Fibroblast of lung (primary cell): ENCODE results near the gene LAGE3.

ENCODE experiments used
- EZH2 ChIP-seq: IDR thresholded peaks from 2 replicates; pipeline ENCODE4 v1.5.1; 2012; ENCODE audit warnings: low read length, control low read depth, mild to moderate bottlenecking; ENCODE audit errors: missing control alignments
- TF ChIP-seq, protein P1 (sequence below), 2 donors: IDR thresholded peaks in 1 of 2; conservative IDR thresholded peaks in 1 of 2; 1 replicate in 1 of 2; 2 replicates in 1 of 2; pipeline ENCODE4 v1.5.1; 2011 to 2012; ENCODE audit warnings: low read length in 2 of 2, control low read depth in 1 of 2, inconsistent platforms in 1 of 2, low read depth in 1 of 2, mild to moderate bottlenecking in 1 of 2

DNA sequence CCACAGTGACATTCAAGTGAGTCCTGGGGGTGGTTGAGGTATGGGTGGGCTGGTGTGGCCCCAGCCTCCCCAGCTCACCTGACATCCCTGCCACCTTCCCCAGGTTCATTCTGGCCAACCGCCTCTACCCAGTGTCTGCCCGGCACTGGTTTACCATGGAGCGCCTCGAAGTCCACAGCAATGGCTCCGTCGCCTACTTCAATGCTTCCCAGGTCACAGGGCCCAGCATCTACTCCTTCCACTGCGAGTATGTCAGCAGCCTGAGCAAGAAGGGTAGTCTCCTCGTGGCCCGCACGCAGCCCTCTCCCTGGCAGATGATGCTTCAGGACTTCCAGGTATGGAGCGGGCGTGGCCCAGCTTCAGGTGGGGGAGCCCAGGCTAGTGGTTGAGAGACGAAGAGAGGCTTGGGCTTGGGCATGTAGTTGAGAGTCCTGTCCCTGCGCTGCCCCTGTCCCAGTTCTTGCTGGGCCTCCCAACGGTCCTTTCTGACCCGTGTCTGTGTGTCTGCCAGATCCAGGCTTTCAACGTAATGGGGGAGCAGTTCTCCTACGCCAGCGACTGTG is 43.8 kb downstream of the LAGE3 start:
- TF ChIP-seq, protein P1, sequence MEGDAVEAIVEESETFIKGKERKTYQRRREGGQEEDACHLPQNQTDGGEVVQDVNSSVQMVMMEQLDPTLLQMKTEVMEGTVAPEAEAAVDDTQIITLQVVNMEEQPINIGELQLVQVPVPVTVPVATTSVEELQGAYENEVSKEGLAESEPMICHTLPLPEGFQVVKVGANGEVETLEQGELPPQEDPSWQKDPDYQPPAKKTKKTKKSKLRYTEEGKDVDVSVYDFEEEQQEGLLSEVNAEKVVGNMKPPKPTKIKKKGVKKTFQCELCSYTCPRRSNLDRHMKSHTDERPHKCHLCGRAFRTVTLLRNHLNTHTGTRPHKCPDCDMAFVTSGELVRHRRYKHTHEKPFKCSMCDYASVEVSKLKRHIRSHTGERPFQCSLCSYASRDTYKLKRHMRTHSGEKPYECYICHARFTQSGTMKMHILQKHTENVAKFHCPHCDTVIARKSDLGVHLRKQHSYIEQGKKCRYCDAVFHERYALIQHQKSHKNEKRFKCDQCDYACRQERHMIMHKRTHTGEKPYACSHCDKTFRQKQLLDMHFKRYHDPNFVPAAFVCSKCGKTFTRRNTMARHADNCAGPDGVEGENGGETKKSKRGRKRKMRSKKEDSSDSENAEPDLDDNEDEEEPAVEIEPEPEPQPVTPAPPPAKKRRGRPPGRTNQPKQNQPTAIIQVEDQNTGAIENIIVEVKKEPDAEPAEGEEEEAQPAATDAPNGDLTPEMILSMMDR (conservative IDR thresholded peaks at IDR 0.05 in 1 of 2, IDR thresholded peaks at IDR 0.05 in 1 of 2; ENCODE audit: low read depth in 1 of 2, low read length in 2 of 2), result no peak
- no peak for TF ChIP-seq EZH2
